Activated CD8-positive, alpha-beta memory T cell treated with anti-CD3 and anti-CD28 coated beads, Interleukin-2, amount 50 U/mL, for 4 hours (primary cell): ENCODE data around the gene XPC.

ENCODE experiments used
- DNase-seq: peaks from one replicate; pipeline ENCODE4 v3.0.0-alpha.2; 2020

The XPC gene

DNA sequence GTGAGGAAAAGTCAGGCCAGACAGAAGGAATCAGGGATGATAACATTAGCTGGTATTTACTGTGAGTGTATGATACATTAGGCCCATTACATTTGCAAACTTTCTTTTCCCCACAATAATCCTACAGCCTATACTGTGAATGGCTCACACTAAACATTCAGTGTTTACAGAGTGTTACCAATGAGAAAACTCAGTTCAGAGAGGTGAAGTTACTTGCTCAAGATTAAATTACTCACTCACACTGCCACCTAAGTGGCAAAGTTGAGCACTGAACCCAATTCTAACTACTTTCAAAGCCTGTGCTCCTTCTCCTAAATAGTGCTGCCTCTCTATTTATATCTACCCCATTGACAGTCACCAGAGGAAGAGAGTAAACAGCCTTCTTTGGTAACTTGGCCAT is 8.5 kb downstream of the XPC start:
- DNase-seq, result no peak

DNA sequence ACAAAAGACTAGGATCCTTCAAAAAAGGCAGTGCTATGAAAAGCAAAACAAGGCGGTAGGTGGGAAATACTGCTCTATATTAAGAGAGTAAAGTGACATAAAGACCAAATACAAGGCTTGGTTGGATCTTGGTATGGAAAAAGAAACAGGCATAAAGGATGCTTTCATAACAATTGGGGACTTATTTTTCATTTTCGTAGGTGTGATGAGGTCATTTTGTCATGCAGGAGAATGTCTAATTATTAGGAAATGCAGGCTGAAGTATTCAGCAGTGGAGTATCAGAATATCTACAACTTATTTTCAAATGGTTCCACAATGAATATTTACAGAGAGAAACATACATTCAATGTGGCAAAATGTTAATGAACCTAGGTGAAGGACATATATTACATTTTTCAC is 9.0 kb downstream of the XPC start:
- no peak for DNase-seq

DNA sequence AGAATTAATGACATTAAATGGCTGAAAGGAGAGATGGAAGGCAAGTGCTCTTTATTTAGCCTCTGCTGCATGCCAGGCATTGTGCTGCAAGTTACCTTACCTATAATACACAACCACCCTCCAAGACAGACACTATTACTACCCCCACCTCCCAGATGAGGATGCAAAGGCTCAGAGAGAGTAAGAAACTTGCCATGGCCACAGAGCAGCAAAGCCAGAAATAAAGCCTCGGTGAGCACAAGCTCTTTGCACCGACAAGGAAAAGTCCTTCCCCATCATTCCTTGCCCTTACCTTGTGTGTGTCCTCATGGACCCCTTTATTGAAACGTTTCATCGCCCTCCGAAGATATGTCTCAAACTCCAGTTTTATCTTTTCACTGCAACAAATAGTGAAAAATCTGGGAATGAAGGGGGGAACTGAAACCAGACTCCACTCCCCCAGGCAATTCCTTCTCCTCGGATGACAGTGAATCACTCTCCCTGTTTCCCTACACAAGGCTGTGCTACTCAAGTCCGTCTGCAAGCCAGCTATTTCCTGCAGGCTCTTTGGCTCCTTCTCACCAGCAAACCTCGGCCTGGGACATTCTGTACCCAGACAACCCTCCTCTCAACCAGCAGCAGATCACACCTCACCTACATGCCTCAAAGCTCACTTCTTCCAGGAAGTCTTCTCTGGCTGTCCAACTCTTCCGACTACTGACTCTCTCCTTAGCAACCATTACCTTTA is 11.4 kb downstream of the XPC start:
- no peak for DNase-seq

DNA sequence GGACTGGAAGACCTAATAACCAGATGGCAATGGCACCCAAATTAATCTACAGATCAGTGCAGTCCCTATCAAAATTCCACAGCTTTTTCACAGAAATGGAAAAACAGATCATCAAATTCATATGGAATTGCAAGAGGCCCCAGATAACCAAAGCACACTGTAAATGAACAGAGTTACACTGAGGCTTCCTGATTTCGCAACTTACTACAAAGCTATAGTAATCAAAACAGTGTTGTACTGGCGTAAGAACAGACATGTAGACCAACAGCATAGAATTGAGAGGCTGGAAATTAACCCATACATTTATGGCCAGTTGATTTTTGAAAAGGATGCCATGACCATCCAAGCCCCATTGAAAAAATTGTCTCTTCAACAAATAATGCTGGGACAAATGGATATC is 16.2 kb downstream of the XPC start:
- DNase-seq, result no peak

DNA sequence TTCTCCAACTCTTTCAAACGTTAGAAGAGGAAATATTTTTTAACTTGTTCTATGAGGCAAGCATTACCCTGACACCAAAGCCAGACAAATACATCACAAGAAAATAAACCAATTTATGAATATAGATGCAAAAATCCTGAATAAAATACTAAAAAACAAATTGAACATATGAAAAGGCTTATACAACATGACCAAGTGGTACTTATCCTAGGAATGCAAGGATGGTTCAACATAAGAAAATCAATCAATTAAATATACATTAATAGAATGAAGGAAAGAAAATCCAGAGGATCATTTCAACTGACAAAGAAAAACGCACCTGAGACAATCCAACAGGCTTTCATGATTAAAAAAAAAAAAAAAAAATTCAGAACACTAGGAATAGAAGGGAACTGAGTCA is 17.1 kb downstream of the XPC start:
- no peak for DNase-seq

DNA sequence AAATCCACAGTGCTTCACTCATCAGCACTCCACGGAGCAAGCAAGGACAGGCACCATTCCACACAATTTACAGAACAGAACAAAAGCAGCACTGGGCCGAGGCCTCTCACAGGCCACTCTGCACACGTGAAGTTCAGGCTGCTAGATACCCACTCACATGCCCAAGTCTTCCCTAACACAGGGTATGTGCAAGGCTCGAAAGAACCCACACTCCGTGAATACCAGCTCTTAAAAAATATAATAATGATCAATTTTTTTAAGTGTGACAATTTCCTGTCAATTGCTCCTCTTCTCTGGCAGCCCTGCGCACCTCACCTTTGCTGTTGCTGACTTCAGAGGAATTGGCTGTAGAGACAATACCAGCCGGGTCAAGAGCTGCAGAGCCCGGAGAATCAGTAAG is 19.0 kb downstream of the XPC start:
- no peak for DNase-seq

DNA sequence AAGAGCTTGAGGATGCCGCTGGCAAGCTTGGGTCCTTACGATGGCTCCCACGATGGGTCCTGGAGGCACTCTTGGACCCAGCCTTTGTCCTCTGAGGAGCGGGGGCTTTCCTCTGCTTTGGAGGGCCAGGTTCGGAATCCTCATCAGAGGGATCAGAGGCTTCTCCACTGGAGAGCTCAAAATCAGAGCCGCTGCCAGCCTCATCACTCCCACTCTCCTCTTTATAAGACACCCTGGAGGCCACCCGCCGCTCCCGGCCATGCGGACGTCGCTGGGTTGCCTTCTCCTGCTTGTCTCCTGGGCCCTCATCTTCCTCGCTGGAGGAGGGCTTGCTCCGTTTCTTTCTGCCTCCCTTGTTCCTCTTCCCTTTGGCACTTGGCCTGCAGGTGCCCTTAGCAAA is 20.0 kb downstream of the XPC start:
- DNase-seq, result no peak

DNA sequence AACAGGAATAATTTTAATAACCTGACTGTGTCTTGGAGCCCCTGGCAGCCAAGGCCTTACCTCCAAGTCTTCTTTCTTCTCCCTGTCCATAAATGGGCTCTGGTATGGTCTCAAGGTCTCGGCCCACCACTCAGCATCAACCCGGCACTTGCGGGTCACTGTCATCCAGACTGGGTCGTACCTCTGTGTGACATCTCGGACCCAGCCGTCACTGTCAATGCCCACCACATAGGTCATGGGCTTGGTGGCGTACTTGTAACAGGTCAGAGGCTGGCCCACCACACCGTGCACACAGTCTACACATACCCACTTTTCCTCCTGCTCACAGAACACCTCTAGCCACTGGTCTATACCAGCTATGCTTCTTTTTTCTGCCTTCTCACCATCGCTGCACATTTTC is 20.4 kb downstream of the XPC start:
- DNase-seq, result no peak

DNA sequence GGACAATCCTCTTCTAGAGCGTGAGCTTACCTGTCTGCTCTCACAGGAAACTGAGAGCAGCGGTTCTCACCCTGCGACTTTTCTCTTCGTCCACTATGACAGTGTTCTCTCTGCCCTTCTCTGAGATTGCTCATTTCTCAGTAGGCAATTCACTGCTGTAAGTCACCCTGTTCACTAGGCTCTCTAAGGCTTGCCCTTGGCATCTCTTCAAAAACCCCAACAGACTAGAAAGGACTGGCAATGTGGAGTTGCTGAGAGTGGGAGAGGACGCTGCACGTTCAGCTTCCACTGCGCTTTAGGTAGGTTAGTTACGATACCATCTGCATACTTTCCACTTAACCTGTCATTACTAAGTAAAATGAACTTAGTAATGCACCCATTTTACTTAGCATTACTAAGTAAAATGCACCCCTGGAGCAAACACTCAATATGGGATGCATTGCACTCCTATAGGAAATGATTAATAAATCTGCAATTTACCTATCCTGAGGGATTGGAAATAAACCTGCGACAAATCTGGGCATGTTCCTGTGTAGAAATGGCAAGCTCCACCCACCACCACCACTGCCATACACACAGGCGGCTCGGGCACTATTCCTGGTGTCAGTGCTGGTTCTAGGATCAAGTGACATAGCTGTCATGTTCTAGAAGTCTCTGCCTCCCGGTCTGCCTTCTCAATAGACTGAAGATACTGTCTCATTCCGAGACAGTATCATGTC is 21.4 kb downstream of the XPC start:
- no peak for DNase-seq

DNA sequence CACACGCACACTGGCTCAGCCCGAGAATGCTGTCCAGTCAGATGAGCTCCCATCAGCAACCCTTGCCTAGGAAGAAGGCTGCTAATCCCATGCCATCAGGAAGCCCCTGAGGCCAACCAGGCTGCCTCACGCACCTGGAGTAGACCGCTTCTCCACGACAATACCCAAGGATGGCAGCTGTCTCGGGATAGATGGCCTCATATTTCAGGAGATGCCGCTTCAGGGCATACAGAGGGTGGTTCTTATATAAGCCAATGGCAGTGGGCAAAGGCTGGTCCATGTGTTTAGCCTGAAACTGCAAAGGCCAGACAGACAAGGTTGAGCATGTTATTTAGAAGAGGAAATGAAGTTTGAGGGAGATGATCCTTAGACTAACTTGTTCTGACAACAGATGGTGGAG is 22.2 kb downstream of the XPC start:
- no peak for DNase-seq

DNA sequence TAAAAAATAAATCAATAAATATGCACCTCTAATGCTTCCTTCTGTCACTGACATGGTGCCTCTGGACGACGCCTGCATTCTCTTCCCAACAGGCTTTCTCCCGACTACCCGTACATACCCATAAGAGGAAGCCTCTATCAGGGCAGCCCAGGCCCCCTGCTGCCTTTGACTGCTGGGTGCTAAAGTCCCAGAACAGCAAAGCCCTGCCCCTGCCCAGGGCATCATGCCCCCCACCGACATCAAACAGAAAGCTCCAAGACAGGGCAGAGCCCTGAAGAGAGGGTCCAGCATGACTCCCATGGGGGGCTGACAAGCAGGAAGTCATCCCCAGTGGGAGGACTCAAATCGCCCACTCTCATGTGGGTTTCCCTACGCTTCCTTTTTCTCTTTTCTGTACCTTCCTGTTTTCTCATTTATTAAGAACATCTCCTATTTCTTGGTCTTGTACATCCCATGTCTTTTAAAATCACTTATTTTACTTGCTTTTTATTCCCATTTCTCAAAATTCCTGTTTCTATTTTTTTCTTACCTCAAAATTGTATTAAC is 23.4 kb downstream of the XPC start:
- no peak for DNase-seq

DNA sequence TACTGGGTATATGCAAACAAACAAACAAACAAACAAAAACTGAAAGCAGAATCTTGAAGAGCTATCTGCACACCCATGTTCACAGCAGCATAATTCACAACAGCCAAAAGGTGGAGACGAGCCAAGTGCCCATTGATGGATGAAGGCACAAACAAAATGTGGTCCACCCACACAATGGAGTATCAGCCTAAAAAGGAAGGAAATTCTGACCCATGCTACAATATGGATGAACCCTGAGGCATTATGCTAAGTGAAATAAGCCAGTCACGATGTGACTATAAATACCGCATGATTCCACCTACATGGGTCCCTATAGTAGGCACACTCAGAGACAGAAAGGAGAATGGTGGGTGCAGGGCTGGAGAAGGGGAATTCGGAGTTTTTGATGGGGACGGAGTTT is 24.1 kb downstream of the XPC start:
- no peak for DNase-seq

DNA sequence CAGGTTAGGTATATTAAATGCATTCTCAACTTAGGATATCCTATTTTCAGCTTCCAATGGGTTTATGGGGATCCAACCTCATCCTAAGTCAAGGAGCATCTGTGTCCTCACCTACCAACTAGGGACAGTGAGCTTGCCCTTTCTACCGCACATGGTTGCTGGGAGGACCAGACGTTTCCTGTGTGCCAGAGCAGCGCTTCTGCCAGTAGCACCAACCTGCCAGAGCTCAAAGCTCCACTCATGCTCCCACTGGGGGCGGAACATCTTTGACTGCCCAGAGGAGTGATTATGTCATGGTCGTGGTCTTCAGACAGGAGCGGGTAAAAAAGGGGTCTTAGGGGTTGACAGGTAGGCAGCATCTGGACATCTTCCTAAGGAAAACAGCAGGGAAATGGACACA is 24.7 kb downstream of the XPC start:
- no peak for DNase-seq

DNA sequence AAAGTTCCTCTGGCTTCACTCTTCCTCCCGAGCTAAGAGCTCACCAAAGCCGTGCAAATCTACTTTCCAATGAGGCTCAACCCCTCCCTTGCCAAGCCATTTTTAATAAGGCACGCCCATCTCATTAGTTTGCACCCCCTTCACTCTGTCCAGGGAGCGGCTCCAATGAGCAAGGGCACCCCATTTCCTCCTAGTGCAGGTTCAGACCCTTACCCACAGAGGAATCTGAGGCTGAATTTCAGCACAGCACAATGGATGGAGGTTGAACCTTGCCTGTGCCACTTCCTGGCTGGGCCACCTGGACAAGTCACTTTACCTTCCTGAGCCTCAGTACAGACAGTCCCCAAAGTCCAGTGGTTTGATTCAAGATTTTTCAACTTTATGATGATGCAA is 25.4 kb downstream of the XPC start:
- no peak for DNase-seq

DNA sequence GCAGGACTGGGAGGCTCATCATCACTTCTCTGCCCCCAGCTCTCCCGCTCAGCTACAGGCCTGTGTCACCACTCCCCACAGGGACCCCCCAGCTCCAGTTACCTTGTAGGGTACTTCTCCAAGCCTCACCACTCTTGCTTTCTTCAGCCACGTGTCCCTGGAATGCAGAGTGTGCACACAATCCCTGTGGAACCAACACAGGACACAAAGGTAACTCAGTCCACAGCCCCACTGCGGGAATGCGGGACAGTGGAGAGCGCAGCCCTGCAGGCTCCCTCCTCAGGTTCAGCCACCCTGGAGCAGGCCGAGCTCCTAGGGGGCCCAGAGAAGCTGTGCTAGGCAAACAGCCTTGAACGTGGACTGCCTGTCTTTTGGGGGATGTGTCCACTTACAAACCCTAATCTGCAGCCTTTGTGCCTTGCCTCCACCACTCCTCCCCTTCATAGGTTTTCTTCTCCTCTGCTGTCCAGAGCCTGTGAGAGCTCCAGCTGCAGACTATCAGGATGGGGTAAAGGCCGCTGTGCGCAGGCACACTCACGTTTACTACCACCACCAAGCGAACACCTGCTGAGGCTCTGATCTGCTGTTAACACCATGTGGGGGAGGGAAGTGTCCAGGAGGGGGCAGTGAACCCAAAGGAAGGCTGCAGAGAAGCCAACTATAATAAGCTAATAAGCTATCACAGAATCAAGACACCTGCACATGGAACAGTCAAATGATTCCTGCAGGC is 26.0 kb downstream of the XPC start:
- DNase-seq, result no peak

DNA sequence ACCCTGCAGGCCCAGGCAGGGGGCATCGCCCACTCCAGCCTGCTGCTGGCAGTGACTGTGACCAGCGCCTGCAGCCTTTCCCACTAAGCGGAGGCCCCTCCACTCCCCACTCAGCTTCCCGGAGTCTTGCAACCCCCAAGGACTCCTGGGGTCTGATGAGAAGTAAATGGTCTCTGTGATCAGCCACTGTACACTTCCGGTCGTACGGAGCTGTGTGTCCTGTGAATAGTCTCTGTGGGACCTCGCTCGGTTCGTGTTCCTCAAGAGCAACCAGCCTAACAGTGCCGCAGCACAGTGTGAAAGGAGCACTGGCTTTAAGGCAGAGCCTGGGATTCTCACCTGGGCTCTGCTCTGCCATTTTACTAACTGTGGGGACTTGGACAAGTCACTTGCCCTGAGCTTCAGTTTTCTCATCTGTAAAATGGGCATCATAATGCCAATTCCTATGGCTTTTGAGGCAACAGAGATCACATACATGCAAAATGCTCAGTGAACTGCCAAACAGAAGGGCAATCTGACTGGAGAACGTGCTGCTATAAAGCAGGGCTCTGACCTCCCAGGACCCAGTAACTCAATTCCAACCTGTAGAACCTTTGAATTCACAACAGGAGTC is 26.8 kb downstream of the XPC start:
- no peak for DNase-seq

DNA sequence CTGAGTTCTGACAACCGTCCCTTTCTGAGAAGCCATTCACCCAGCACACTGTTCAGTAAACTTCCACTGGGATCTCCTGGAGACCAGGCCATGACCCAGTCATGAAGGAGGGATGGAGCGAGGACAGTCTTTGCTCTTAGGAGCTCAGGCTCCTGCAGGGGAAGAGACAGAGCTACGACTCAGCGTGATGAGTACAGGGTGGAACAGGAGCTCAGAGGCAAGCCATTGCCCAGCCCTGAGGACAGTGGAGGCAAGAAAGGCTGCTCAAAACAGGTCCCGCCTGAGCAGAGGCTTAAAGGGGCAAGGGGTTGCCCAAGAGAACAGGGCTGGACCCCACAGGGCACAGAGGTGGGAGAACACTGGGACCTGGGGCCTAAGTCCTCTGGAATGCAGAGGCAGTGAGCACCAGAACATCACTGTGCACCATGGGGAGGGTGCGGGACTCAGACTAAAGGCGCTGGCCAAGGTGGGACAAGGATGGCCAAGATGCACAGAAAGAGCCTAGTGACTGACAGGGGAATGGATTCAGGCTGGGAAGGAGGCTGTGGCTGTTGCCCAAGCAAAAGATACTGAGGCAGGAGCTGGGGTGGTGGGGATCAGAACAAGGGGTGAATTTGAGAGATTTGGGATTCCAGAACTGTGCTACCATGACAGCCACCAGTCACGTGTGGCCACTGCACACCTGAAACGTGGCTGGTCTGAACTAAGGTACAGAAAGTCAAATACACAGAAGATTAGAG is 27.7 kb downstream of the XPC start:
- no peak for DNase-seq

DNA sequence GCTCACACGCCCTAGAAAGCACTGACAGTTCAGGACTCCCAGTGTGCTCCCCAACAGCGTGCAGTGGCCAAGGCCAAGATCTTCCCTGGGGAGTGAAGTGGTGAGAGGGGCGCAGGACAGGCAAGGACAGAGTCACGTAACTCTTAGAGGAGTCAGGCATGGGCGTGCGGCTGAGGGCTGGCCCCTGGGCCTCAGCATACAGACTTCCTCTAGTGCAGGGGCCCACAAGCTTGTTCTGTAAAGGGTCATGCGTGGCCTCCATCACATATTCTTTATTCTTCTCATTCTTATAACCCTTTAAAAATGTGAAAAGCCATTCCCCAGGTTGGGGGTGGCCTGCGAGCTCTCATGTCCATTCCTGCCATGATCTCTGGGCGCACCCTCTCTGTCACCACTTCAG is 28.3 kb downstream of the XPC start:
- DNase-seq, result no peak

DNA sequence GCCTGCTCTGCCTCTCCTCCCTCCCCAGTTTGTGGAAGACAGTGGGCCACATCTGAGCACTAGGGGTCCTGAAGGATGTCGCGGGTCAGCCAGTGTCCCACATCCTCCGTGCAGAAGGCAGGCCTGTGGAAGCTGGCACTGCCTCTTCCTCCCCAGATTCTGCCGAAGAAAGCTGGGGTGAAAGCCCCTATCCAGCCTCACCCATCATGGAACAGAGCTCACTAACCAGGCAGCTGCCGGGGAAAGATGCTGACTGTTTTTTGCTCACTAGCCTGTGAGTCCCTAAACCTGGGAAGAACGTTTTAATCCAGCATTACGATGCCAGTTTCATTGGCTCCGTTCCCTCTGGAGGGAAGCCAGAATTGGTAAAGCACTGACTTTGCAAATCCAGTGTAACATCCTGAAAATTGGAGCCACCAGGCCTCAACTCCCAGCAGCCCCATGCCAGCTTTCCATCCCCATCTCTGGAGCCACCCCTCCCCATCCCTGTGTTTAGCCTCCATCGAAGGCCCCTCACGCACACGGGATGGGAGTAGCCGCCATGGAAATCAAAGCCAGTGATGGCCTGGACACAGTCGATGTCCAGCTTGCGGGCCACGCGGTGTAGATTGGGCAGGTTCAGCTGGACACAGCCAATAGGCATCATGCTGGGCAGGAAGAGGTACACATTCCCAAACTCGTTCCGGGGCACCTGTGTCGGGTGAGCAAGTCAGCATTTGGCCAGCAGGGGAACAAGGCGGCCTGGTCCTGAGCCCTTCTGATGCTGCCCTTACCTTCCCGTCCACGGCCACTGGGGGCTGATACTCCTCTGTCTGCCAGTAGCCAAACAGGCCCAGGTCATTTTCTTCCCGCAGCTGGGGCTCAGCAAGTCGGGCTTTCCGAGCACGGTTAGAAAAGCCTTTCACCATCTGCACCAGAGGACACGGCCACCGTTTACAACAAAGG is 30.1 kb downstream of the XPC start:
- DNase-seq, result no peak

DNA sequence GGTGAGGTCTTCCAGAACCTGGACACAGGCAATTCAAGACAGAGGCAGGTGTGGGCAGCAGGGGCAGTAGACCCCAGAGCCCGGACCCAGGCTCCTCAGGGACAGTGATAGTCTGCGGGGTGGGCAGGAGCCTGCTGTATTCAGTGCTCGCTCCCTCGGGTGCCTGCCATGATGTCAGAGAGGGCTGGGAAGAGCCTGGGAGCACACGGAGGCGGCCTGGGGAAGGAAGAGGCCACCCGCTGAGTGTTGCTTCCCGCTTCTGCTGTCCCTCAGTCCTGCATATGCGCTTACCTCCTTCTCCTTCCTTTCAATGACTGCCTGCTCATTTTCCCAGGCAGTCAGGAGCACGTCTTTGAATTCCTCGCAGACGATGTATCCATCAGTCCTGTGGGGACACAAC is 30.8 kb downstream of the XPC start:
- no peak for DNase-seq

DNA sequence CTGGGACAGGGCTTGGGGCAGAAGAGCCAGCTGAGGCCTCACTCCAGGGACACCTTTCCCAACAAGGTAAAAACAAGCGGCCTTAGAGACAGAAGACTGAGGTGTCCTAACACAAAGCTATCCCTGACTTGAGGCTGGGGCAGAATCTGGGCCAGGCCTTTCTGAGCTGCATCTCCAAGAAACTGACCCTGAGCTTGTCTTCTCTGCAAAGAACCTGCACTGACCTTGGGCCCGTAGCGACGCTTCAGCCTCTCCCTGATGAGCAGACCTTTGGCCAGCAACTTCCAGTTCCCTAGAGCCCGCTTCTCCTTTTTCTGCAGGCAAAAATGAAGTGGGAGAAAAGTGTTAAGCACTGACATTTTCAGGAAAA is 31.4 kb downstream of the XPC start:
- DNase-seq, result no peak
